SW480 (cell line): ENCODE results near the gene ABL1.
"Not testable (repeated sequence)": the region's sequence is repeated elsewhere in the genome, so short reads cannot be mapped to it uniquely, and the experiment has no call there.

Source experiments
- DNase-seq: peaks from one replicate; pipeline ENCODE4 v3.0.0-alpha.2; 2016; ENCODE audit warnings: low spot score

ABL1 gene

DNA sequence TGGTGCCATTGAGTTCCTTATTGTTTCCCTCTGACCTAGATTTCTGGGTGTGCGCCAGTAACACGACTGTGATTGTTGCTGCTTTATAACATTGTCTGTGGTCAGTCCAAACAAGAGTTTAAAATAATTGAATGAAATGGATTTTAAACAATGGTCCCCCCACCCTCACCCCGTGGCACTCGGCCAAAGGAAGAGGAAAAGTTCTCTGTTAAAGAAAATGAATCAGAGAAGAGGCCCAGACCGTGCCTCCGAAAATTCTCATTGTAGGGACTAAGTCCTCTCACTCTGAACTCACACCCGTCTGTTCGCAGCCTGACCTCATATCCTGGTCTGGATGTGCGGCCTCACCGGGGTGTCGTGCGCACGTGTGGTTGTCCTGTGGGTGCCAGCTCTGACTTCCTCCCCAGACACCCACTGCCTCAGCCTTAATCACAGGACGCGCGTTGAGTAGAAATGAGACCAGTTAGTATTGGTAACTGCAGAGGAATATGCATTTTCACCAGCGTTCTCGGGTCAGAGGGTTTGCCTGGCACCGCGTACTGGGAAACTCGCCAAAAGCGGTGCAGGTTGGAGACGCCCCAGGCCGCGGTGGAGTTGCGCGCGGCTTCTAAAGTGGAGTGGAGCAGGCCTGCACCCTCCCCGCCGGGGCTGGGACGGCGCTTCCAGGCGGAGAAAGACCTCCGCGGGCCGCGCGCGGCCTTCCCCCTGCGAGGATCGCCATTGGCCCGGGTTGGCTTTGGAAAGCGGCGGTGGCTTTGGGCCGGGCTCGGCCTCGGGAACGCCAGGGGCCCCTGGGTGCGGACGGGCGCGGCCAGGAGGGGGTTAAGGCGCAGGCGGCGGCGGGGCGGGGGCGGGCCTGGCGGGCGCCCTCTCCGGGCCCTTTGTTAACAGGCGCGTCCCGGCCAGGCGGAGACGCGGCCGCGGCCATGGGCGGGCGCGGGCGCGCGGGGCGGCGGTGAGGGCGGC lies at the start of gene ABL1:
ABL1 (plus strand) TSS at position 884 of the 966 bp plus-strand sequence. CDS start 193 bp downstream, outside the sequence.
- peak; percentile 84 for DNase-seq

DNA sequence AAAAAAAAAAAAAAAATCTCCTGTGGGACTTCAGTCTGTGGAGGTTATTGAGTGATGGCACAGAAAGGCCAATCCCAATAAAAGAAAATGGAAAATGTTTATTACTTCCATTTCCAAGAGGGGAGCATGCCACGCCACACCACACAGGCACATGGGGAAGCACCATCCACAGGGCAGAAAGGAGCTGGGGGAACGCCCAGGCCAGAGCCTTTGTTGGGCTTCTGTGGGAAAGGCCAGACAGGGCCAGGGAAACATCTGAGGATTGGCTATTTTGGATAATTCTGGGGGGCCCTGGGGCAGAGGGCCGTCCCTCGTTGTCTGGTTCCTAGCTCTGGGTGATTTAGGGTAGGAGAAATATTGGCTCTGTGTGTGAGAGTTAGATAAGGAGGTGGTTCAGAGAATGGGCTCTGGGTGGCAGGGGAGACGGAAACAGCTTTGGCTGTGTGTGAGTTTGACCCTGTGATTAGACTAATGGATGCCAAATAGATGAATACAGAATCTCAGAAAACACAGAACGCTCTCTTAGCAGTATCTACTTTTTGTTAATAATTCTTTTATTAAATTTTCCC lies 49.0 kb upstream of the ABL1 start:
- DNase-seq, result no peak

DNA sequence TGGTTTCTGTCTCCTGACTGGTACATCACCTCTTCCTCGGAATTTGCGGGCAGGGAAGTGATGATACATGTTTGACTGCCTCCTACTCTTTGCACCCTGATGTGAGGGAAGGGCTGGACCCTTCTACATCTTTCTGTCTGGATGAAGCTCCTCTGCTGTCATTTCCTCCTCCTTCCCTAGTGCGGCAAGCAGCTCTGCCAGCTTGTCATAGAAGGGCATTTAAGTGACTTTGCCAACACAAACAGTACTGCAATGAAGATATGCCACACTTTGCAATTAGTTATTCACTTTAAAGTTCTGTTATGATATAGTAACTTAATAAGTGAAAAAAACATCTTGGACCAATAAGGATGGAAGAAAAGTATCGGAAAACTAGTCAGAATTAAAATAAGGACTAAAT lies 48.5 kb upstream of the ABL1 start:
- no peak for DNase-seq

DNA sequence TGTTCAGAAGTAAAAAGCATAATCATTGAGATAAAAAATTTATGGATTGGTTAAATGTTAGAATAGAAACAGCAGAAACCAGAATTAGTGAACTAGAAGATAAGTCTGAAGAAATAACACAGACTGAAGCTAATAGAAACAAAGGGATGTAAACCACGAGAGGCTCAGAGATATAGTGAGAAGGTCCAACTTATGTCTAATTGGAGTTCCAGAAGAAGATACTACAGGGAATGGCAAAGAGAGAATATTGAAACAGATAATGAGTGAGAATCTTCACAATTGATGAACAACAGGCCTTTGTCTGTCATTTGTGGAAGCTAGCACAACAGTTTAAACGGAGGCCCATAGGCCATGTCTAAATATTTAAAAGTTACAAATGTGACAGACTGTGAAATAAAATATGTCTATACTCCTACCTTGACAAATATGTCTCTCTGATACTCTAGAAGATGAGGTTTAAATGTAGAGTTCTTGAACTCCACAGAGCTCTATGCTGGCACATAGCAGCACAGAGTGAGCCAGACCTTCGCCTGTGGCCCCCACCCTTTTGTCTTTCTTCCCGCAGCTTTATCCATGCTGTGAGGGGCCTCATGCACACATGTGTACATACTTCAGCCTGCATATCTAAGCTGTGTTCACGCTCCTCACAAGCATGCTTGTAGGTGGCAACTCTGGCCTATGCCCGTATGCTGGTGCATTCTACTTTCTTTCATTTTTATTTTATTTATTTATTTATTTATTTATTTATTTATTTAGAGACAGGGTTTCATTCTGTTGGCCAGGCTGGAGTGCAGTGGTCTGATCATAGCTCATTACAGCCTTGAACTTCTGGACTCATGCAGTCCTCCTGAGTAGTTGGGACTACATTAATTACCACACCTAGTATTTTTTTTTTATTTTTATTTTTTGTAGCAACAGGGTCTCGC lies 45.0 kb upstream of the ABL1 start:
- DNase-seq, result no peak

DNA sequence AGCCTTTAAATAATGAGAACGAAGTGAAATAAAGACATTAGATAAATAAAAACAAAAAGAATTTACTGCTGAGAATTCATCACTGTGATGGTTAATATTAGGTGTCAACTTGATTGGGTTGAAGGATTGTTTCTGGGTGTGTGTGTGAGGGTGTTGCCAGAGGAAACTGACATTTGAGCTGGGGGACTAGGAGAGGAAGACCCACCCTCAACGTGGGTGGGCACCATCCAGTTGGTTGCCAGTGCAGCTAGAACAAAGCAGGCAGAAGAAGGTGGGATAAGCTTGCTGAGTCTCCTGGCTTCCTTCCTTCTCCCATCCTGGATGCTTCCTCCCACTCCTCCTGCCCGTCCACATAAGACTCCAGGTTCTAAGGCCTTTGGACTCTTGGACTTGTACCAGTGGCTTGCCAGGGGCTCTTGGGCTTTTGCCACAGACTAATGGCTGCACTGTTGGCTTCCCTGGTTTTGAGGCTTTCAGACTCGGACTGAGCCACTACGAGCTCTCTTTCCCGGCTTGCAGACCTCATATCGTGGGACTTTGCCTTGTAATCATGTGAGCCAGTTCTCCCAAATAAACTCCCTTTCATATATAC lies 43.7 kb upstream of the ABL1 start:
- DNase-seq, result no peak

DNA sequence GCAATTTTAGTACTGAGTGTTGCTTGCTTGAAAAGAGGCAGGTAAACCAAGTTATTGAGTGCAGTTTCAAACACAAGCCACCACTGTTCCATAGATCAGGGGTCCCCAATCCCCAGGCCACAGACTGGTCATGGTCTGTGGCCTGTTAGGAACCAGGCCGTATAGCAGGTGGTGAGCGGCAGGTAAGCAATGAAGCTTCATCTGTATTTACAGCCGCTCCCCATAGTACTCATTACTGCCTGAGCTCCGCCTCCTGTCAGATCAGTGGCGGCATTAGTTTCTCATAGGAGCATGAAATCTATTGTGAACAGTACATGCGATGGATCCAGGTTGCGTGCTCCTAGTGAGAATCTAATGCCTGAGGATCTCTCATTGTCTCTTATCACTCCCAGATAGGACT lies 41.5 kb upstream of the ABL1 start:
- DNase-seq, result no peak

DNA sequence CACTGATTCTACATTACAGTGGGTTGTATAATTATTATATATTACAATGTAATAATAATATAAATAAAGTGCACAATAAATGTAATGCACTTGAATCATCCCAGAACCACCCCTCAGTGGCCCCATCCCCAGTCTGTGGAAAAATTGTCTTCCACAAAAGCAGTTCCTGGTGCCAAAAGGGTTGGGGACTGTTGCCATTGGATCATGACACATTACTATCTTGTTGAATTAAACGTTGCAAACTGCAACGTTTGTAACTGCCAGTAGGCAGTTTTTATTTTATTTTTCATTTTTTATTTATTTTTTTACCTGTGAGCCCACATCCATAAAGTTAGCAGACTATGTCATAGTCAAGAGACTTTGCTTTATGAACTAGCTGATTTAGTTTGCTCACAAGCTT lies 41.0 kb upstream of the ABL1 start:
- DNase-seq, result not testable (repeated sequence)

DNA sequence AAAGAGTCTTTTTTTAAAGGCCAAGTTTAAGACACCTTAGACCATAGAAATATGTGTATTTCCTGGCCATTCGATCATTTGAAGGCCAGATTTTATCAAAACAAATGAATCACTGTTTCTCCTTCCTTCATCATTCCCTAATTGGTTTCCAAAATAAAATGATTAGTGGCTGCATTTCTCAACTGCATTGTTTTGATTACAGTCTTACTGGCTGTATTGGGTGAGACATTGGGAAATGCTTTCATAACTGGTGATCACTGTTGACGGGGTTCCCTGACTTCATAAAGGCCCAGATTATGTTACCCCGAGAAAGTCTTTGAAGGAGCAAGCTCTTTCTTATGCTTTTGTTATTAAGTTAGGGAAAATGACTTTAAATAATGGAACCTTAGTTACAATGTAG lies 40.6 kb upstream of the ABL1 start:
- not testable (repeated sequence) for DNase-seq

DNA sequence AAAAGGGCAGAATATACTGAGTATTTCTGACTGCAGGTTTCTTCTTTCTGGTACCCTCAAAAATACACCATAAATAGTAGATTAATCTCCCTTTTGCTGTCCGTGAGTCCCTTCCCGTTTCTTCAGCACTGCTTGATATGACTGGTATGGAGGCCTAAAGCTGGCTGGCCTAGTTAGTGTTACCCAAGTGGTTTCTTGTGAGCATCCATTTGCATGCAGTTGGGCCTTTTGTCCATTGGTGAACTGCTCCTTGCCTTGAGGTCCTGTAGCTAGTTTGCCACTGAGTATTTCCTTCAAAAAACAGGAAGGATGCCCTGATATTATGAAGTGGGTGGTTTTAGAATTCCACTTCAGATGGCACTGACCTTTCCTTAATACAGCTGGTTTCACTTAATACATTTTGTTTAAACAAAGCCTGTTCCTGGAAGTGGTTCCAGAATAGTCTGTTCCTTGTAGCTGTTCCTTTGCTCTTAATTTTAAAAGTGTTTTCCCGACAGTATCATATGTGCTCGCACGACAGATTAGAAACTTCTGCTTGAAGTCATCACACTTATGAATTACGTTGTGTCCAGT lies 40.0 kb upstream of the ABL1 start:
- DNase-seq, result no peak

DNA sequence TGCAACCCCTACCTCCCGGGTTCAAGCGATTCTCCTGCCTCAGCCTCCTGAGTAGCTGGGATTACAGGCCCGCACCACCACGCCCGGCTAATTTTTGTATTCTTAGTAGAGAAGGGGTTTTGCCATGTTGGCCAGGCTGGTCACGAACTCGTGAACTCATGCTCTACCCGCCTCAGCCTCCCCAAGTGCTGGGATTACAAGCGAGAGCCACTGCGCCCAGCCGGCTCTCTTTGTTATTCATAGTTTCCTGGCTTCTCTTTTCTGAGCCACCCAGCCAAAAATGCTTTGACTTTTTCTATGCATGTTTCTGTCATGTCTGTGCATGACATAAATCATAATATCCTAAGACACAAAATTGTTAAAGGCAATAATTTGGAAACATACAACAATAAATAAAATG lies 31.9 kb upstream of the ABL1 start:
- DNase-seq, result not testable (repeated sequence)

DNA sequence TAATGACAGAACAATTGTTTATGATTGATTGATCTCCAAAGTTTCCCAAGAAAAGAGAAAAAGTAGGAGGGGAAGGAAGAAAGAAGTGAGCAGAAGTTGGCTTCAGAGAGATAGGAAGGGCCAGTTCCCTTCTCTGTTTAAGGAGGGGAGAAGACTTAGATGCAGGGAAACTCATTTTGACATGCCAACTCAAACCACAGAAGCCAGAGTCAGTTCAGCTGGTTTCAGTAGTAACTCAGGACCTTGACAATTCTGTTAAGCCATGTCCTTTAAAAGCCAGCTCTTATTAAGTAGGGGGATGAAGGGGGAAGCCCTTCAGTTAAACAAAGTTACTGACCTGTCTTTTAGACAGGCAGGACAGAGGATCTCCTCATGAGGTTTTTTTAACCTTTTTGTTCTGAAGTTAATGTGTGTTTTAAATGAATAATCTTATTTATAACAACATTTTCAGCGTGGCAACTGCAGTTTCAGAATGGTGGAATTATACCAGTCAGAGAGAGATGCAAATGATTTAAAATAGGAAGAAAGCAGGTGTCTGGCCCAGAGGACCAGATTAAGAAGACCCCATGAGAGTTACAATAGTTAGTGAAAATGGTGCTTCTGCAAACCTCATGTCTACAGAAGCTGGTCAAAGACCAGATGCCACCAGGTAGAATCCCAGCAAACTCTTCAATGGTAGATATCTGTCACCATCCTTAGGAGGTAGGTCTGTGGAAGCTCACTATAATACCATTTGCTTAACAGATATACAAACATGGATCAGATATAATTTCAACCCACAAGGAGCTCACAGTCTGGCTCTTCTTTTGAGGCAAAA lies 29.3 kb upstream of the ABL1 start:
- no peak for DNase-seq

DNA sequence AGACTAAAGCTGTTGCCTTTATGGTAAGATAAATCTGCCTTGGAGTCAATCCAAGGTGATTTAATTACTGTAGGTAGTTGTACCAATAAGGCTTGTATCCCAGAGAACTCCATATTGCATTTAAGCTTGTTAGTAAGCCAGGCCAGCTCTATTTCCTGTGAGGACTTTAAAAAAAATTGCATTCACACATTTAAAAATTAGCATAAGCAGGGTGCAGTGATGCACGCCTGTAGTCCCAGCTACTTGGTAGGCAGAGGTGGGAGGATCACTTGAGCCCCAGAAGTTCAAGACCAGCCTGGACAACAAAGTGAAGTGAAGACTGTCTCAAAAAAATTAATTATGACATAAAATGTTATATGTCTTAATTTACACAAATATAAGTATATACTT lies 28.7 kb upstream of the ABL1 start:
- DNase-seq, result no peak

DNA sequence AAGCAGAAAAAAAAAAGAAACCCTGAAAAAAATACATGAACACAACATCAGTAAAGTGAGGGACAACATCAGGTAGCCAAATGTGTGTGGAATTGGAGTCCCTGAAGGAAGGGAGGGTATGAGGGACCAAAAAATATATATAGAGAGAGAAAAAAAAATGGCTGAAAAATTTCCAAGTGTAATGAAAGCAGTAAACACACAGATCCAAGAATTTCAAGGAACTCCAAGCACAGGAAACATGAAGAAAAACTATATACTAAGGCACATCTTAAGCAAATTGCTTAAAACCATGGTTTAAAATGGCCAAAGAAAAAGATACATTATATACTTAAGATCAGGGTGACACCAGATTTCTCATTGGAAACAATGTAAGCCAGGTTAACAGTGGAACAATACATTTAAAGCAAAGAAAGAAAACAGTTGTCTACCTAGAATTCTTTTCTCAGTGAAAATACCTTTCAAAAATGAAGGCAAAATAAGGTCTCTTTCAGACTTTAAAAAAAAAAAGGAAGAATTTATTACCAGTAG lies 24.4 kb upstream of the ABL1 start:
- DNase-seq, result no peak

DNA sequence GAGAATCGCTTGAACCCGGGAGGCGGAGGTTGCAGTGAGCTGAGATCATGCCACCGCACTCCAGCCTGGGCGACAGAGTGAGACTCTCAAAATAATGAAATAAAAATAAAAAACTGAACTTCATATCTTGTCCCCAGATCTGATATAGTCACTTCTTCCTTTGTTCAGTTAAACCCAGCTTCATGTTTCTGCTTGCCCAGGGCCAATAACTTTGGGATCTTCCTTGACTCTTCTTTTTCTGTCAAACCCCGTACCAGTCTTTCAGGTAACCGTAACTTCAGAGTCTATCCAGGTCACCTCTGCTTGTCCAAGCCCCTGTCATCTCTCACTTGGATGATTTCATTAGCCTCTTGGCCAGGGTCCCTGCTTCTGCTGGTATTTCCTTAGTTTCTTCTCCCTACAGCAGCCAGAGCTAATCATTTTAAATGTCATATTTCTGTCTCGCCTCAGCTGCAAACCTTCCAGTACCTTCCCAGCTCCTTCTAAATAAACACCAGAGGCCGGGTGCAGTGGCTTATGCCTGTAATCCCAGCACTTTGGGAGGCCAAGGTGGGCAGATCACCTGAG lies 19.7 kb upstream of the ABL1 start:
- no peak for DNase-seq

DNA sequence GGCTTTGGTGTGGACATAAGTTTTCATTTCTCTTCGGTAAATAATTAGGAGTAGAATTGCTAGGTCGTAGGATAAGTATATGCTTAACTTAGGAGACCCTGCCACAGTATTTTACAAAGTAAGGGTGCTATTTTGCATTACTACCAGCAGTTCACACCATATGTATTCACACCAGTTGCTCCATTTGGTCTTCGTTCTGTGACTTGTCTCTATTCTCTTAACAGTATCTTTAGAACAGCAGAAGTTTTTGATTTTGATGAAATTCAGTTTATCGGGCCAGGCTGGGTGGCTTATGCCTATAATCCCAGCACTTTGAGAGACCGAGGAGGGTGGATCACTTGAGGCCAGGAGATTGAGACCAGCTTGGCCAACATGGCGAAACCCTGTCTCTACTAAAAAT lies 17.1 kb upstream of the ABL1 start:
- DNase-seq, result no peak

DNA sequence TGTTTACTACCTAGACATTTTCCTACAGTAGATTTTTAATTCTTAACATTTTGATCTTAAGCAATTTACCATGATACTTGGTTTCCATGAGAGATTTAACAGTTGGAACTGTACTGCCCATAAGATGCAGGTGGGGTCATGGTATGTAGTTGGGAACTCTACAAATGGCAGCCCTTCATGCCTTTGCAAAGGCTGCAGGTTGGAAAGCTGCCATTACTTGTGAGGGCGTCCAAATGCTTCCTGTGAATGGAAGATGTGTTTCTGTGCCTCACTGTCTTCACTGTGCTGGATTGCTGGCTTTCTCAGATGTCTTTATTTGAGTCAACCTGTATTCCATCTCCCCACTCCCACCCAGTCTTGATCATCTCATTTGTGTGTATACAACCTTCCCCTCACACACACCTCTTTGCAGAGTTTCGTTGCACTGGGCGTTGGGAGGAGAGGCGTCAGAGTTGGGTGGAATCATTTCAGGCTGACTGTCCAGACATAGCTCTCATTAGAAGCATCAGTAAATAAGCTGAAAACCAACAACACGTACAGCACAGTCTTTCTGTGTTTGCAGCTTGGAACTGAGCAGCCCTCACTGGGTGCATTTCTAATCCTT lies 14.8 kb upstream of the ABL1 start:
- DNase-seq, result no peak

DNA sequence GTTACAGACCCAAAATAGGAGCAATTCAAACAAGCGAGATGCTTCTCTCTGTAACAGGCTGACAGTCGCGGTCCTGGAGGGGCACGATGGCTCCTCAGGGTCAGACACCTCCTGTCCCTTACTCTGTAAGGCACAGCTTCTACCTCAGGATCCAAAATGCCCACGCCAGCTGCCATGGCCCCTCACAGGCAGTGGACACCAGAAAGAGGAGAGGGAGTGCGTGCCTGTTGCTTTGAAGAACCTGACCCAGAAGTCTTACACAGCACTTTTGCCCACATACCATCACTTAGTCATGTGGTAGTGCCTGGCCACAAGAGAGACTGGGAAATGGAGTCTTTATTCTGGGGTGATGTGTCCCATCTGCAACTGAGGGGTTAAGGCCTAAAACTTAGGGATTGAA lies 11.6 kb upstream of the ABL1 start:
- DNase-seq, result no peak

DNA sequence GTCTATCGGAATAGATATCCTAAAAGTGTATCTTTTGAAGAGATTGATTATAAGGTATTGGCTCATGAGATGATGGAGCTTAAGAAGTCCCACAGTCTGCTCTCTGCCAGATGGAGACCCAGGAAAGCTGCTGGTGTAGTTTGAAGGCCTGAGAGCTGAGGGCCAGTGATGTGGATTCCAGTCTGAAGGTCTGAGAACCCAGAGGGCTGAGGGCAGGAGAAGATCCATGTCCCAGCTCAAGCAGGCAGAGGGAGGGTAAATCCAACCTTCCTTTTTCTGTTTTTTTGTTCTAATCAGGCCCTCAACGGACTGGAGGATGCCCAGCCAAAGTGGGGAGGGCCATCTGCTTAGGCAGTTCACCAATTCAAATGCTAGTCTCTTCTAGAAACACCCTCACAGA lies 11.0 kb upstream of the ABL1 start:
- DNase-seq, result no peak

DNA sequence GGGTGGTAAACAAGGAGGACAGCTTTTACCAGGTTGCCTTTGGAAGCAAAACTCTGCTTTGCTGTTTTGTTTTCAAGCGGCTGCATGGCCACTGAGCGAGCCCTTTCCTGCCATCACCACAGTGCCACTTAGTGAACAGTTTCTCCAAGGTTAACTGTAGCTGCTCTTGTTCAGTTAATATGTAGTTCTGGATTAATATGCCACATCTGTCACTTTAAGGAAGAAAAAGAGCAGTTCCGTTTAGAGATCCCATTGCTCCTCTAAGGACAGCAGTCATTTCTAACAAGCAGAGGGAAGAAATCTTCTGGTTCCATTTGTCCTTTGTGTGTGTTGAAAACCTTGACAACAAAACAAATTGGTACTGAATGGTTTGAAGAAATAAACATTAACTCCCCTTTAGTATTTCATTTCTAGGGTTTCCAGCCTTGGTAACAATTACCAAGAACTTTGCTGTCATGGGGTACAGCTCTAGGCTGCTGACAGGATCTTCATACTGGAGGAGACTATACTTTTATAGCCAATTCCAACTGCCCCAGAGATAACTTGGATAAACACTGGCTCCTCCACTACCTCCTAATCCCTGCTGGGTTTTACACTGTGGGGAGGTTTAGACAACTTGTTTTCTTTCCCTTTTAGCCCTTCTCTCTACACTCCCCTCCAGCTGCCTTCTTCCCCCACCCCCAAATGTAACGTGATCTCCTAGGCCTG lies 10.3 kb upstream of the ABL1 start:
- DNase-seq, result no peak
